GM12878 (cell line): Measurements from ENCODE around the gene DDX27. TPM values are rescaled to one million over a fixed set of nuclear protein-coding genes. Genes with fewer than 3 reads are reported as not detected.
A peak's percentile ranks its signal among the peaks of the same experiment; 100 is the strongest.

Experiments used
- ATAC-seq: fragments of 200-7000 bp; cut with Tn5 transposase; 3 replicates; pipeline ENCODE4 v1.9.1; 2020; ENCODE audit warnings: mild to moderate bottlenecking, moderate library complexity
- BruUV-seq: library from RNA; stranded (reverse); fragments of 400-500 nt; replicated peaks from 2 replicates; lab custom pipeline; 2021; lab: Mats Ljungman, UMichigan
- CTCF ChIA-PET: fragments of 300-600 bp; sonication (Branson Sonifier 250); formaldehyde crosslinking; extraction: SDS; loops from one replicate; lab custom pipeline; 2021; ENCODE audit warnings: inconsistent platforms; lab: Yijun Ruan, JAX
- POLR2A ChIA-PET: fragments of 350-600 bp; formaldehyde crosslinking; extraction: SDS; loops from one replicate; lab custom pipeline; 2021; ENCODE audit warnings: inconsistent platforms; lab: Charles Lee
- RAD21 ChIA-PET: fragments of 300-600 bp; sonication (Branson Sonifier 250); formaldehyde crosslinking; loops from one replicate; lab custom pipeline; 2023; ENCODE audit warnings: antibody characterized with exemption; ENCODE audit not compliant: unreplicated experiment; lab: Charles Lee
- SMC1A ChIA-PET: fragments of 300-600 bp; sonication (Branson Sonifier 250); formaldehyde crosslinking; loops from one replicate; lab custom pipeline; 2023; ENCODE audit not compliant: unreplicated experiment, uncharacterized antibody; lab: Charles Lee
- DNase-seq: peaks from one replicate; pipeline ENCODE4 v3.0.0-alpha.2; 2011; ENCODE audit warnings: low read depth, low spot score
- FAIRE-seq: peaks from 3 replicates; lab custom pipeline; 2011; peaks lifted over from hg19 to GRCh38; lab: Jason Lieb, UNC
- H2AFZ ChIP-seq: 2 replicates; pipeline ENCODE4 v1.6.0; 2011; ENCODE audit warnings: low read depth, low read length, control low read depth; ENCODE audit not compliant: control insufficient read depth
- H3K27ac ChIP-seq: 2 replicates; pipeline ENCODE4 v1.5.1; 2011; ENCODE audit warnings: control low read depth; ENCODE audit not compliant: control insufficient read depth, insufficient read depth
- H3K27me3 ChIP-seq, 2 experiments: replicated peaks in 1 of 2; 2 replicates each; pipeline versions ENCODE4 v1.6.0 to v1.6.1; 2011; ENCODE audit warnings: low read length in 1 of 2; ENCODE audit not compliant: control insufficient read depth in 2 of 2, insufficient read depth in 2 of 2
- H3K36me3 ChIP-seq, 2 experiments: 2 replicates each; pipeline ENCODE4 v1.5.1; 2011; ENCODE audit warnings: low read length in 1 of 2; ENCODE audit not compliant: control insufficient read depth in 2 of 2, insufficient read depth in 2 of 2
- H3K4me1 ChIP-seq: 2 replicates; pipeline ENCODE4 v1.6.1; 2011; ENCODE audit warnings: mild to moderate bottlenecking, low read length, moderate library complexity, mixed read lengths; ENCODE audit not compliant: control insufficient read depth, insufficient read depth
- H3K4me2 ChIP-seq: 2 replicates; pipeline ENCODE4 v1.6.0; 2011; ENCODE audit warnings: control low read depth; ENCODE audit not compliant: control insufficient read depth, insufficient read depth
- H3K4me3 ChIP-seq: fragments of 200-600 bp; sonication (generic); 2 replicates; pipeline ENCODE4 v1.5.1; 2016
- H3K79me2 ChIP-seq: 2 replicates; pipeline ENCODE4 v1.6.0; 2011; ENCODE audit warnings: low read length; ENCODE audit not compliant: control insufficient read depth, insufficient read depth
- H3K9ac ChIP-seq: 2 replicates; pipeline ENCODE4 v1.8.0; 2011; ENCODE audit warnings: low read length, control low read depth, mixed read lengths; ENCODE audit not compliant: control insufficient read depth, insufficient read depth
- H3K9me3 ChIP-seq: replicated peaks from 3 replicates; pipeline ENCODE4 v1.5.1; 2011; ENCODE audit warnings: mild to moderate bottlenecking, low read length; ENCODE audit not compliant: control insufficient read depth, insufficient read depth
- H4K20me1 ChIP-seq: 2 replicates; pipeline ENCODE4 v1.6.0; 2011; ENCODE audit not compliant: control insufficient read depth, insufficient read depth
- CBFB ChIP-seq: IDR thresholded peaks from 2 replicates; pipeline ENCODE4 v1.6.1; 2016; ENCODE audit warnings: antibody characterized with exemption, low read depth
- CBX5 ChIP-seq: sonication (generic); IDR thresholded peaks from 2 replicates; pipeline ENCODE4 v1.6.1; 2016; ENCODE audit warnings: low read depth, moderate library complexity, mild to moderate bottlenecking, inconsistent platforms
- E4F1 ChIP-seq: fragments of 450-650 bp; IDR thresholded peaks from 2 replicates; pipeline ENCODE4 v1.6.1; 2018; ENCODE audit warnings: borderline replicate concordance, mild to moderate bottlenecking; ENCODE audit not compliant: partially characterized antibody
- ESRRA ChIP-seq: IDR thresholded peaks from 2 replicates; pipeline ENCODE4 v1.6.1; 2012; ENCODE audit warnings: mild to moderate bottlenecking, low read length, improper control_type of control experiment
- HDAC2 ChIP-seq: fragments of 200-600 bp; sonication (generic); IDR thresholded peaks from 2 replicates; pipeline ENCODE4 v1.6.1; 2017
- HDAC6 ChIP-seq: fragments of 200-600 bp; sonication (generic); IDR thresholded peaks from one replicate; pipeline ENCODE4 v1.8.0; 2017; ENCODE audit warnings: antibody characterized with exemption; ENCODE audit not compliant: unreplicated experiment
- MLLT1 ChIP-seq: fragments of 450-650 bp; IDR thresholded peaks from 2 replicates; pipeline ENCODE4 v1.6.1; 2016; ENCODE audit warnings: mild to moderate bottlenecking
- PBX3 ChIP-seq: IDR thresholded peaks from 2 replicates; pipeline ENCODE4 v1.6.1; 2011; ENCODE audit warnings: mild to moderate bottlenecking, low read depth, low read length, moderate library complexity; ENCODE audit not compliant: insufficient replicate concordance
- POLR2A ChIP-seq: IDR thresholded peaks from 2 replicates; pipeline ENCODE4 v1.6.1; 2011; ENCODE audit warnings: low read depth, mild to moderate bottlenecking, low read length
- POLR2AphosphoS5 ChIP-seq: IDR thresholded peaks from 2 replicates; pipeline ENCODE4 v1.6.1; 2011; ENCODE audit warnings: mild to moderate bottlenecking, low read length, inconsistent platforms
- RELB ChIP-seq: fragments of 450-650 bp; IDR thresholded peaks from 2 replicates; pipeline ENCODE4 v1.6.1; 2017; ENCODE audit warnings: low read depth, mild to moderate bottlenecking, moderate library complexity
- SKIL ChIP-seq: fragments of 450-650 bp; IDR thresholded peaks from 2 replicates; pipeline ENCODE4 v1.6.1; 2017; ENCODE audit warnings: mild to moderate bottlenecking, low read depth, inconsistent platforms; ENCODE audit not compliant: poor library complexity, severe bottlenecking
- ZNF217 ChIP-seq: fragments of 450-650 bp; IDR thresholded peaks from 2 replicates; pipeline ENCODE4 v1.6.1; 2017; ENCODE audit warnings: antibody characterized with exemption, mild to moderate bottlenecking
- WGBS: methylation state at CpG from one replicate; pipeline ENCODE4 v1.1.6; 2016; ENCODE audit warnings: low lambda C conversion rate; ENCODE audit not compliant: insufficient replicate concordance, insufficient coverage; ENCODE audit errors: missing lambda C conversion rate; 5-methylcytosine and 5-hydroxymethylcytosine counted together
- in situ Hi-C: fragments of 300-500 bp; cut with MboI; formaldehyde crosslinking; loops from 9 replicates; pipeline ENCODE4 v1.14.3; 2018; ENCODE audit warnings: mixed read lengths
- intact Hi-C: fragments of 100-400 bp; cut with micrococcal nuclease; formaldehyde crosslinking; loops from one replicate; pipeline ENCODE4 v1.14.2; 2022; ENCODE audit not compliant: unreplicated experiment
- polyA plus RNA-seq, 11 experiments: library from polyadenylated mRNA; depleted of rRNA in 4 of 11; unstranded in 6 of 11; stranded (reverse) in 5 of 11; fragments of >200 nt; fragmentation: Nextera tagmentation in 4 of 11; fragmentation: Illumina TruSeq in 1 of 11; extraction: Ambion mirVana in 4 of 11; extraction: Trizol in 1 of 11; gene quantifications; 1 replicate in 1 of 11; 2 replicates in 10 of 11; pipeline versions ENCODE4 v1.2.1 to v1.2.3, GENCODE V29; 2011 to 2016; ENCODE audit warnings: inconsistent platforms in 2 of 11, missing spikeins in 2 of 11, low read depth in 1 of 11
- total RNA-seq, 4 experiments: library from RNA; depleted of rRNA in 3 of 4; stranded (reverse); fragments of >200 nt in 3 of 4; fragmentation: Illumina TruSeq in 1 of 4; extraction: Trizol in 1 of 4; gene quantifications; 2 replicates each; pipeline versions ENCODE4 v1.2.1 to v1.2.3, GENCODE V29; 2013 to 2021

Gene DDX27
- total and polyA plus RNA-seq, 10 of the 15 experiments (the other 5 are each of a cell fraction or from before 2014, with no cell fraction given) = 19.8 to 78.8 (median 54.9) TPM

GRCh38 chr20:49286689-49287551 lies 67.7 kb downstream of the DDX27 start:
- FAIRE-seq = no peak
- Histone ChIP-seq H3K4me3 (peak overlapping the region; percentile 30), H3K27me3 (no peaks in the 10 kb centered on the region), H3K9me3 (peaks cover 30% of the 10 kb centered on the region), H3K79me2 (peaks cover 66% of the 10 kb centered on the region), H3K4me2 (peak overlapping the region; percentile 79), H3K4me1 (peaks cover 12% of the 10 kb centered on the region), H3K9ac (no peak overlapping the region), H4K20me1 (peaks cover 34% of the 10 kb centered on the region), H2AFZ (no peak overlapping the region), H3K36me3 (peaks cover 48 to 71% of the 10 kb centered on the region in 2 experiments), H3K27ac (no peak overlapping the region)
- CTCF ChIA-PET = interaction anchor here (1.0 to 1.6 kb wide), 3 partner anchors 8 to 70 kb away, joined by 4 read pairs; no protein-coding TSS in a partner anchor
- no peak for ATAC-seq
- intact Hi-C loops = no loop called here
- SMC1A ChIA-PET = interaction anchor here (1.2 to 1.5 kb wide), 5 partner anchors 11 to 121 kb away, joined by 3 to 7 read pairs (median 3); no protein-coding TSS in a partner anchor
- RAD21 ChIA-PET = interaction anchor here (0.8 kb wide), 1 partner anchor 10 kb away, joined by 3 read pairs; no protein-coding TSS in a partner anchor
- in situ Hi-C loops = no loop called here
- 89% methylated on average over 16 of the region's 16 CpGs for WGBS
- DNase-seq = no peak
- POLR2A ChIA-PET = interaction anchor here (1.0 to 1.5 kb wide), 2 partner anchors 10 to 44 kb away, joined by 3 to 6 read pairs; no protein-coding TSS in a partner anchor
- no TSS peak for BruUV-seq
- no peak for TF ChIP-seq PBX3
- peak; percentile 64 for TF ChIP-seq SKIL
- TF ChIP-seq E4F1 = no peak
- TF ChIP-seq HDAC6 = peak; percentile 29
- TF ChIP-seq HDAC2 = no peak
- TF ChIP-seq ZNF217 = 0 out of 2 replicates have a peak, but pooled peaks have one; percentile 25
- TF ChIP-seq CBX5 = peak; percentile 99
- TF ChIP-seq POLR2A = peak; percentile 71
- peak; percentile 29; the same call in 1 of the 2 replicates for TF ChIP-seq CBFB
- peak; percentile 77; the same call in 1 of the 2 replicates for TF ChIP-seq RELB
- TF ChIP-seq MLLT1 = peak; percentile 75; the same call in 1 of the 2 replicates
- TF ChIP-seq ESRRA = no peak
- TF ChIP-seq POLR2AphosphoS5 = peak; percentile 25
